ENCODE results near the gene RBBP6.

DNA sequence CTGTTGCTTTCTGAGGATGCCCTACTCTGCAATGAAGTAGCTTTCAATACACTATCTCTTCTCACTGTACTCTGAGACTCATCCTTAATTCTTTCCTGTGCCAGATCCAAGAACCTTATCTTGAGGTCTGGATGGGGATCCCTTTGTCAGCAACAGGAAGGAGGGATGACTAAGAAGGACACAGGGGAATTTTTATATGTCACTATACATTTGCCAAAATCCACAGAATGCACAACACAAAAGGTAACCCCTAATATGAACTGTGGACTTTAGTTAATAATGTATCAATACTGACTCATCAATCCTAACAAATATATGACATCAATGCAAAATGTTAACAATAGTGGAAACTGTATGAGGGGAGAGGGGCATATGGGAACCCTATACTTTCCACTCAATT lies 4.7 kb upstream of the RBBP6 start:
- TF ChIP-seq, protein P1, sequence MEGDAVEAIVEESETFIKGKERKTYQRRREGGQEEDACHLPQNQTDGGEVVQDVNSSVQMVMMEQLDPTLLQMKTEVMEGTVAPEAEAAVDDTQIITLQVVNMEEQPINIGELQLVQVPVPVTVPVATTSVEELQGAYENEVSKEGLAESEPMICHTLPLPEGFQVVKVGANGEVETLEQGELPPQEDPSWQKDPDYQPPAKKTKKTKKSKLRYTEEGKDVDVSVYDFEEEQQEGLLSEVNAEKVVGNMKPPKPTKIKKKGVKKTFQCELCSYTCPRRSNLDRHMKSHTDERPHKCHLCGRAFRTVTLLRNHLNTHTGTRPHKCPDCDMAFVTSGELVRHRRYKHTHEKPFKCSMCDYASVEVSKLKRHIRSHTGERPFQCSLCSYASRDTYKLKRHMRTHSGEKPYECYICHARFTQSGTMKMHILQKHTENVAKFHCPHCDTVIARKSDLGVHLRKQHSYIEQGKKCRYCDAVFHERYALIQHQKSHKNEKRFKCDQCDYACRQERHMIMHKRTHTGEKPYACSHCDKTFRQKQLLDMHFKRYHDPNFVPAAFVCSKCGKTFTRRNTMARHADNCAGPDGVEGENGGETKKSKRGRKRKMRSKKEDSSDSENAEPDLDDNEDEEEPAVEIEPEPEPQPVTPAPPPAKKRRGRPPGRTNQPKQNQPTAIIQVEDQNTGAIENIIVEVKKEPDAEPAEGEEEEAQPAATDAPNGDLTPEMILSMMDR (conservative IDR thresholded peaks at IDR 0.05), result no peak
- TF ChIP-seq ZFX (IDR thresholded peaks at IDR 0.05), result no peak

Data from C4-2B (cell line).